SH-SY5Y (cell line): ENCODE data around the gene ZER1.

ENCODE experiments used
- GATA2 ChIP-seq: IDR thresholded peaks from 2 replicates; pipeline ENCODE4 v1.6.1; 2011; ENCODE audit warnings: mild to moderate bottlenecking, low read depth, low read length
- GATA3 ChIP-seq: IDR thresholded peaks from 2 replicates; pipeline ENCODE4 v1.6.1; 2011; ENCODE audit warnings: low read depth, mild to moderate bottlenecking, low read length, moderate library complexity

DNA sequence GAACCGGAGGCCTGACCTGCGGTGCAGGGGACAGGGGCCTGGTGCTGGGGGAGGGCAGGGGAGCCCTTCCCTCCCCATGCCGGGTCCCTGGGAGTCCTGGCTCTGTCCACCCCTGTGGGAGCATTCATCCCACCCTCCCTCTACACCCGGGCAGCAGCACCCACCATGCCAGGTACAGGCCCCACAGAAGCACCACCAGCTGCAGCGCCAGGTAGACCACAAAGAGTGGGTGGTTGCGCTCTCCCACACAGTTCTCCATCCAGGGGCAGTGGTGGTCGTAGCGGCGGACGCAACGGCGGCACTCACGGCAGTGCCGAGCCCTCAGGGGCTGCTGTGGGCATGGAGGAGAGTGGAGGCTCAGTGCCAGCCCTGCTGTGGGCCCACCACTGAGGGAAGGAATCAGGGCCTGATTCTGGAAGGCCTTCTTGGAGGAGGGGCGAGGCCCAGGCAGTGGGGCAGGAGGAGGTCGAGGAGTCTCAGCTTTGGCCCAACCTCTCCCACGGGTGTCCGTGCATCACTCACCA lies 50.2 kb downstream of the ZER1 start:
- TF ChIP-seq GATA2 (no peak), GATA3 (no peak)
